Ammon's horn (tissue), 1 donor: ENCODE results near the gene SPATA31A5.
"Not testable (repeated sequence)": the region's sequence is repeated elsewhere in the genome, so short reads cannot be mapped to it uniquely, and the experiment has no call there.

ENCODE experiments used
- DNase-seq: peaks from one replicate; pipeline ENCODE4 v3.0.0-alpha.2; 2016; ENCODE audit warnings: low spot score

SPATA31A5 gene

GRCh38 chr9:60914107-60914506, at the start of gene SPATA31A5:
Gene SPATA31A5, plus strand, starts transcription at chr9:60914407. Its CDS starts 29 bp downstream, at chr9:60914436.
- not testable (repeated sequence) for DNase-seq

GRCh38 chr9:60962990-60963350, 48.8 kb downstream of the SPATA31A5 start:
- DNase-seq: not testable (repeated sequence)

- DNase-seq: not testable (repeated sequence)
Measured at GRCh38 chr9:60966382-60966781, 52.2 kb downstream of the SPATA31A5 start.
